ENCODE measurements around the gene PANX3.
"Not testable (repeated sequence)": the region's sequence is repeated elsewhere in the genome, so short reads cannot be mapped to it uniquely, and the experiment has no call there.

PANX3 gene

GRCh38 chr11:124586238-124586860, 24.9 kb upstream of the PANX3 start:
- WGBS, 2 experiments, result 50 to 73% methylated on average over 3 of the region's 3 CpGs
- no peaks in the 10 kb centered on the region for H3K27me3 ChIP-seq (ENCODE audit: control insufficient read depth, insufficient read depth, low read length, poor library complexity, severe bottlenecking)
- no peaks in the 10 kb centered on the region for H3K9me3 ChIP-seq (ENCODE audit: control insufficient read depth, low read length)
- H3K27ac ChIP-seq (ENCODE audit: insufficient read depth, low read depth, low read length, poor library complexity, severe bottlenecking), result no peak overlapping the region
- no peak overlapping the region for H3K4me3 ChIP-seq (ENCODE audit: insufficient read depth, low read depth, low read length)
- H3K36me3 ChIP-seq (ENCODE audit: control insufficient read depth, insufficient read depth, low read length), result no peaks in the 10 kb centered on the region
- no peaks in the 10 kb centered on the region for H3K4me1 ChIP-seq (ENCODE audit: control insufficient read depth, insufficient read depth, low read length)

GRCh38 chr11:124591430-124591829, 19.8 kb upstream of the PANX3 start:
- Histone ChIP-seq H3K9me3 (ENCODE audit: control insufficient read depth, low read length) (no peaks in the 10 kb centered on the region), H3K4me1 (ENCODE audit: control insufficient read depth, insufficient read depth, low read length) (no peaks in the 10 kb centered on the region), H3K4me3 (ENCODE audit: insufficient read depth, low read depth, low read length) (no peak overlapping the region), H3K36me3 (ENCODE audit: control insufficient read depth, insufficient read depth, low read length) (no peaks in the 10 kb centered on the region), H3K27me3 (ENCODE audit: control insufficient read depth, insufficient read depth, low read length, poor library complexity, severe bottlenecking) (no peaks in the 10 kb centered on the region), H3K27ac (ENCODE audit: insufficient read depth, low read depth, low read length, poor library complexity, severe bottlenecking) (no peak overlapping the region)
- 93 to 94% methylated on average over 2 of the region's 2 CpGs for WGBS, 2 experiments

GRCh38 chr11:124592627-124593026, 18.6 kb upstream of the PANX3 start:
- H3K4me3 ChIP-seq (ENCODE audit: insufficient read depth, low read depth, low read length), result no peak overlapping the region
- no peaks in the 10 kb centered on the region for H3K9me3 ChIP-seq (ENCODE audit: control insufficient read depth, low read length)
- no peaks in the 10 kb centered on the region for H3K4me1 ChIP-seq (ENCODE audit: control insufficient read depth, insufficient read depth, low read length)
- no peak overlapping the region for H3K27ac ChIP-seq (ENCODE audit: insufficient read depth, low read depth, low read length, poor library complexity, severe bottlenecking)
- WGBS, 2 experiments, result 87 to 94% methylated on average over 6 of the region's 6 CpGs
- no peaks in the 10 kb centered on the region for H3K27me3 ChIP-seq (ENCODE audit: control insufficient read depth, insufficient read depth, low read length, poor library complexity, severe bottlenecking)
- H3K36me3 ChIP-seq (ENCODE audit: control insufficient read depth, insufficient read depth, low read length), result no peaks in the 10 kb centered on the region

- Histone ChIP-seq H3K4me1 (ENCODE audit: control insufficient read depth, insufficient read depth, low read length) (no peaks in the 10 kb centered on the region), H3K27ac (ENCODE audit: insufficient read depth, low read depth, low read length, poor library complexity, severe bottlenecking) (no peak overlapping the region), H3K27me3 (ENCODE audit: control insufficient read depth, insufficient read depth, low read length, poor library complexity, severe bottlenecking) (no peaks in the 10 kb centered on the region), H3K4me3 (ENCODE audit: insufficient read depth, low read depth, low read length) (no peak overlapping the region), H3K36me3 (ENCODE audit: control insufficient read depth, insufficient read depth, low read length) (no peaks in the 10 kb centered on the region), H3K9me3 (ENCODE audit: control insufficient read depth, low read length) (no peaks in the 10 kb centered on the region)
- WGBS, 2 experiments, result 81 to 91% methylated on average over 3 of the region's 3 CpGs
These were observed 15.9 kb upstream of the PANX3 start for GRCh38 chr11:124595302-124595701.

GRCh38 chr11:124597626-124598025, 13.6 kb upstream of the PANX3 start:
- Histone ChIP-seq H3K9me3 (ENCODE audit: control insufficient read depth, low read length) (no peaks in the 10 kb centered on the region), H3K4me3 (ENCODE audit: insufficient read depth, low read depth, low read length) (no peak overlapping the region), H3K27ac (ENCODE audit: insufficient read depth, low read depth, low read length, poor library complexity, severe bottlenecking) (no peak overlapping the region), H3K36me3 (ENCODE audit: control insufficient read depth, insufficient read depth, low read length) (no peaks in the 10 kb centered on the region), H3K27me3 (ENCODE audit: control insufficient read depth, insufficient read depth, low read length, poor library complexity, severe bottlenecking) (no peaks in the 10 kb centered on the region), H3K4me1 (ENCODE audit: control insufficient read depth, insufficient read depth, low read length) (no peaks in the 10 kb centered on the region)

- H3K36me3 ChIP-seq (ENCODE audit: control insufficient read depth, insufficient read depth, low read length), result no peaks in the 10 kb centered on the region
- no peaks in the 10 kb centered on the region for H3K27me3 ChIP-seq (ENCODE audit: control insufficient read depth, insufficient read depth, low read length, poor library complexity, severe bottlenecking)
- 37 to 68% methylated on average over 3 to 4 of the region's 5 CpGs for WGBS, 2 experiments
- H3K4me1 ChIP-seq (ENCODE audit: control insufficient read depth, insufficient read depth, low read length), result no peaks in the 10 kb centered on the region
- no peak overlapping the region for H3K27ac ChIP-seq (ENCODE audit: insufficient read depth, low read depth, low read length, poor library complexity, severe bottlenecking)
- no peak overlapping the region for H3K4me3 ChIP-seq (ENCODE audit: insufficient read depth, low read depth, low read length)
- H3K9me3 ChIP-seq (ENCODE audit: control insufficient read depth, low read length), result no peaks in the 10 kb centered on the region
These were observed 10.5 kb upstream of the PANX3 start for GRCh38 chr11:124600621-124601320.

GRCh38 chr11:124602193-124602592, 9.0 kb upstream of the PANX3 start:
- H3K36me3 ChIP-seq (ENCODE audit: control insufficient read depth, insufficient read depth, low read length), result no peaks in the 10 kb centered on the region
- no peak overlapping the region for H3K4me3 ChIP-seq (ENCODE audit: insufficient read depth, low read depth, low read length)
- no peaks in the 10 kb centered on the region for H3K9me3 ChIP-seq (ENCODE audit: control insufficient read depth, low read length)
- H3K4me1 ChIP-seq (ENCODE audit: control insufficient read depth, insufficient read depth, low read length), result no peaks in the 10 kb centered on the region
- WGBS, 2 experiments, result 87 to 89% methylated on average over 3 of the region's 3 CpGs
- no peak overlapping the region for H3K27ac ChIP-seq (ENCODE audit: insufficient read depth, low read depth, low read length, poor library complexity, severe bottlenecking)
- H3K27me3 ChIP-seq (ENCODE audit: control insufficient read depth, insufficient read depth, low read length, poor library complexity, severe bottlenecking), result no peaks in the 10 kb centered on the region

GRCh38 chr11:124602723-124603122, 8.5 kb upstream of the PANX3 start:
- H3K36me3 ChIP-seq (ENCODE audit: control insufficient read depth, insufficient read depth, low read length); H3K9me3 ChIP-seq (ENCODE audit: control insufficient read depth, low read length); H3K4me1 ChIP-seq (ENCODE audit: control insufficient read depth, insufficient read depth, low read length); H3K4me3 ChIP-seq (ENCODE audit: insufficient read depth, low read depth, low read length); H3K27me3 ChIP-seq (ENCODE audit: control insufficient read depth, insufficient read depth, low read length, poor library complexity, severe bottlenecking); H3K27ac ChIP-seq (ENCODE audit: insufficient read depth, low read depth, low read length, poor library complexity, severe bottlenecking): not testable (repeated sequence)
- WGBS, 2 experiments, result 88 to 93% methylated on average over 1 to 3 of the region's 3 CpGs

GRCh38 chr11:124605719-124606118, 5.5 kb upstream of the PANX3 start:
- H3K4me3 ChIP-seq (ENCODE audit: insufficient read depth, low read depth, low read length), result no peak overlapping the region
- no peaks in the 10 kb centered on the region for H3K36me3 ChIP-seq (ENCODE audit: control insufficient read depth, insufficient read depth, low read length)
- no peaks in the 10 kb centered on the region for H3K27me3 ChIP-seq (ENCODE audit: control insufficient read depth, insufficient read depth, low read length, poor library complexity, severe bottlenecking)
- WGBS, 2 experiments, result 96 to 97% methylated on average over 3 of the region's 3 CpGs
- no peaks in the 10 kb centered on the region for H3K9me3 ChIP-seq (ENCODE audit: control insufficient read depth, low read length)
- H3K27ac ChIP-seq (ENCODE audit: insufficient read depth, low read depth, low read length, poor library complexity, severe bottlenecking), result no peak overlapping the region
- no peaks in the 10 kb centered on the region for H3K4me1 ChIP-seq (ENCODE audit: control insufficient read depth, insufficient read depth, low read length)

- H3K27me3 ChIP-seq (ENCODE audit: control insufficient read depth, insufficient read depth, low read length, poor library complexity, severe bottlenecking), result no peaks in the 10 kb centered on the region
- H3K36me3 ChIP-seq (ENCODE audit: control insufficient read depth, insufficient read depth, low read length), result no peaks in the 10 kb centered on the region
- no peak overlapping the region for H3K27ac ChIP-seq (ENCODE audit: insufficient read depth, low read depth, low read length, poor library complexity, severe bottlenecking)
- no peaks in the 10 kb centered on the region for H3K4me1 ChIP-seq (ENCODE audit: control insufficient read depth, insufficient read depth, low read length)
- no peak overlapping the region for H3K4me3 ChIP-seq (ENCODE audit: insufficient read depth, low read depth, low read length)
- H3K9me3 ChIP-seq (ENCODE audit: control insufficient read depth, low read length), result no peaks in the 10 kb centered on the region
These were observed 3.1 kb upstream of the PANX3 start for GRCh38 chr11:124608147-124608546.

Data from ectodermal cell (in vitro differentiated cells).